HepG2 (cell line): Measurements from ENCODE around the gene ZNF587B. TPM values are rescaled to one million over a fixed set of nuclear protein-coding genes. Genes with fewer than 3 reads are reported as not detected.

ENCODE experiments used
- ATF2 ChIP-seq: sonication (generic); formaldehyde crosslinking; IDR thresholded peaks from 2 replicates; pipeline ENCODE4 v1.4.0; 2020; ENCODE audit warnings: missing genetic modification reagents
- CREBL2 ChIP-seq: sonication (generic); formaldehyde crosslinking; IDR thresholded peaks from 2 replicates; pipeline ENCODE4 v1.8.1; 2023; ENCODE audit warnings: missing genetic modification reagents, mild to moderate bottlenecking, borderline replicate concordance
- EEA1 ChIP-seq: sonication (generic); formaldehyde crosslinking; IDR thresholded peaks from 2 replicates; pipeline ENCODE4 v1.5.1; 2020; ENCODE audit warnings: mild to moderate bottlenecking, missing genetic modification reagents, borderline replicate concordance
- ERF ChIP-seq: IDR thresholded peaks from 2 replicates; pipeline ENCODE4 v1.6.1; 2018; ENCODE audit warnings: missing biosample characterization, missing genetic modification reagents
- ETS1 ChIP-seq: sonication (generic); formaldehyde crosslinking; IDR thresholded peaks from 2 replicates; pipeline ENCODE4 v1.4.0; 2020; ENCODE audit warnings: missing genetic modification reagents
- GATAD2A ChIP-seq: IDR thresholded peaks from 2 replicates; pipeline ENCODE4 v1.6.1; 2016
- HDAC2 ChIP-seq: sonication (generic); formaldehyde crosslinking; IDR thresholded peaks from 2 replicates; pipeline ENCODE4 v1.4.0; 2020; ENCODE audit warnings: missing genetic modification reagents
- HOXA5 ChIP-seq: sonication (generic); formaldehyde crosslinking; IDR thresholded peaks from 2 replicates; pipeline ENCODE4 v1.4.0; 2020; ENCODE audit warnings: missing genetic modification reagents
- KLF13 ChIP-seq: sonication (generic); formaldehyde crosslinking; IDR thresholded peaks from 2 replicates; pipeline ENCODE4 v1.4.0; 2020; ENCODE audit warnings: mild to moderate bottlenecking, missing genetic modification reagents
- KLF6 ChIP-seq: IDR thresholded peaks from 2 replicates; pipeline ENCODE4 v1.8.0; 2016; ENCODE audit warnings: missing biosample characterization, missing genetic modification reagents
- LCORL ChIP-seq, 2 experiments: fragments of 450-650 bp in 1 of 2; sonication (generic) in 1 of 2; formaldehyde crosslinking in 1 of 2; IDR thresholded peaks; 2 replicates each; pipeline versions ENCODE4 v1.5.0 to v1.6.1; 2017 to 2020; ENCODE audit warnings: antibody characterized with exemption in 1 of 2, missing genetic modification reagents in 1 of 2
- MEIS2 ChIP-seq: sonication (generic); formaldehyde crosslinking; IDR thresholded peaks from 2 replicates; pipeline ENCODE4 v1.9.0; 2021; ENCODE audit warnings: mild to moderate bottlenecking, missing genetic modification reagents
- MIER3 ChIP-seq: IDR thresholded peaks from 2 replicates; pipeline ENCODE4 v1.6.1; 2016; ENCODE audit warnings: missing compliant biosample characterization, borderline replicate concordance
- PBX2 ChIP-seq: IDR thresholded peaks from 2 replicates; pipeline ENCODE4 v1.6.1; 2016; ENCODE audit warnings: control low read depth
- PCBP2 ChIP-seq: fragments of 200-400 bp; formaldehyde crosslinking; optimal IDR thresholded peaks from 2 replicates; pipeline ENCODE3; 2018; ENCODE audit warnings: low read length, low read depth; ENCODE audit not compliant: poor library complexity, severe bottlenecking
- POLR2G ChIP-seq: fragments of 200-400 bp; formaldehyde crosslinking; IDR thresholded peaks from 2 replicates; pipeline ENCODE4 v1.6.1; 2018; ENCODE audit warnings: mild to moderate bottlenecking, low read depth, low read length, moderate library complexity
- TAF15 ChIP-seq: fragments of 200-400 bp; formaldehyde crosslinking; IDR thresholded peaks from one replicate; pipeline ENCODE4 v1.6.1; 2018; ENCODE audit warnings: mild to moderate bottlenecking, low read depth, low read length; ENCODE audit not compliant: poor library complexity, severe bottlenecking
- THAP11 ChIP-seq: IDR thresholded peaks from 2 replicates; pipeline ENCODE4 v1.6.1; 2016; ENCODE audit warnings: missing biosample characterization, missing genetic modification reagents
- THAP7 ChIP-seq: sonication (generic); formaldehyde crosslinking; IDR thresholded peaks from 2 replicates; pipeline ENCODE4 v1.8.1; 2023; ENCODE audit warnings: mild to moderate bottlenecking, missing genetic modification reagents
- XRCC5 ChIP-seq: fragments of 200-400 bp; formaldehyde crosslinking; optimal IDR thresholded peaks from 2 replicates; pipeline ENCODE3; 2017; ENCODE audit warnings: mild to moderate bottlenecking, low read length
- ZBTB25 ChIP-seq: IDR thresholded peaks from 2 replicates; pipeline ENCODE4 v1.6.1; 2018; ENCODE audit warnings: missing genetic modification reagents
- ZNF17 ChIP-seq: sonication (generic); formaldehyde crosslinking; IDR thresholded peaks from 2 replicates; pipeline ENCODE4 v1.5.0; 2020; ENCODE audit warnings: mild to moderate bottlenecking, missing genetic modification reagents
- ZNF350 ChIP-seq: sonication (generic); formaldehyde crosslinking; IDR thresholded peaks from 2 replicates; pipeline ENCODE4 v1.4.0; 2020; ENCODE audit warnings: mild to moderate bottlenecking, low read depth, missing genetic modification reagents, borderline replicate concordance
- polyA plus RNA-seq, 8 experiments: library from polyadenylated mRNA; depleted of rRNA in 3 of 8; stranded (reverse) in 7 of 8; unstranded in 1 of 8; fragments of >200 nt; fragmentation: Illumina TruSeq in 4 of 8; extraction: Trizol in 4 of 8; gene quantifications; 2 replicates each; pipeline versions ENCODE4 v1.2.1 to v1.2.3, GENCODE V29; 2011 to 2016; ENCODE audit warnings: low read depth in 4 of 8, missing spikeins in 1 of 8, mixed read lengths in 1 of 8; ENCODE audit not compliant: insufficient read depth in 1 of 8
- total RNA-seq, 5 experiments: library from RNA; depleted of rRNA; stranded (reverse); fragments of >200 nt; fragmentation: Illumina TruSeq; extraction: Trizol; gene quantifications; 2 replicates each; pipeline ENCODE4 v1.2.3, GENCODE V29; 2016; ENCODE audit warnings: low read depth in 1 of 5

Gene ZNF587B
- total and polyA plus RNA-seq, 2 of the 13 experiments (the other 11 are each of a cell fraction or from before 2014, with no cell fraction given): 5.2 to 29.9 TPM

GRCh38 chr19:57814505-57815246, 15.4 kb upstream of the ZNF587B start, which contains the start of gene ZNF552 (continued):
- TF ChIP-seq ATF2 (0 out of 2 replicates have a peak, but pooled peaks have one; percentile 30), CREBL2 (0 out of 2 replicates have a peak, but pooled peaks have one; percentile 17), HOXA5 (no peak), EEA1 (no peak), ERF (CRISPR knock-in tag) (peak; percentile 49), LCORL (IDR thresholded peaks at IDR 0.05) (no peak), LCORL (CRISPR knock-in tag; IDR thresholded peaks at IDR 0.05) (peak; percentile 29; the same call in 1 of the 2 replicates), KLF13 (CRISPR knock-in tag) (no peak), ZBTB25 (CRISPR knock-in tag) (peak; percentile 53), MEIS2 (0 out of 2 replicates have a peak, but pooled peaks have one; percentile 30), ETS1 (CRISPR knock-in tag) (0 out of 2 replicates have a peak, but pooled peaks have one; percentile 32), ZNF350 (CRISPR knock-in tag) (peak; percentile 69; the same call in 1 of the 2 replicates), XRCC5 (peak; percentile 72), GATAD2A (CRISPR knock-in tag) (peak; percentile 28; the same call in 1 of the 2 replicates), TAF15 (no peak), MIER3 (CRISPR knock-in tag) (peak; percentile 36; the same call in 1 of the 2 replicates), THAP11 (CRISPR knock-in tag) (peak; percentile 99), ZNF17 (CRISPR knock-in tag) (no peak), PBX2 (peak; percentile 91), THAP7 (CRISPR knock-in tag) (0 out of 2 replicates have a peak, but pooled peaks have one; percentile 64), PCBP2 (no peak), POLR2G (peak; percentile 87), KLF6 (CRISPR knock-in tag) (peak; percentile 36; the same call in 1 of the 2 replicates), HDAC2 (CRISPR knock-in tag) (peak; percentile 20)
